ENCODE data around the gene KCNJ9. TPM values are rescaled to one million over a fixed set of nuclear protein-coding genes. Genes with fewer than 3 reads are reported as not detected.

The KCNJ9 gene
- total RNA-seq, 1 experiment from 2014 or later, result 0.09 TPM

GRCh38 chr1:160052936-160053335, 28.4 kb upstream of the KCNJ9 start (continued):
- TF ChIP-seq EMX1 (CRISPR knock-in tag; IDR thresholded peaks at IDR 0.05) (no peak), ESRRA (CRISPR knock-in tag; IDR thresholded peaks at IDR 0.05; ENCODE audit: borderline replicate concordance) (no peak), JAZF1 (CRISPR knock-in tag; IDR thresholded peaks at IDR 0.05) (no peak), ELF4 (CRISPR knock-in tag; IDR thresholded peaks at IDR 0.05; ENCODE audit: low read depth) (no peak), FOXJ3 (CRISPR knock-in tag; IDR thresholded peaks at IDR 0.05; ENCODE audit: borderline replicate concordance) (no peak), ZNF121 (CRISPR knock-in tag; IDR thresholded peaks at IDR 0.05) (no peak), SOX15 (CRISPR knock-in tag; IDR thresholded peaks at IDR 0.05) (no peak), ZNF423 (CRISPR knock-in tag; IDR thresholded peaks at IDR 0.05) (no peak)

GRCh38 chr1:160053548-160054365, 27.6 kb upstream of the KCNJ9 start:
- ATAC-seq (no peak), DNase-seq (ENCODE audit: low spot score) (no peak)
- ChIA-PET CTCF (interaction anchor here (6.5 to 31.0 kb wide), 2 partner anchors 7 to 21 kb away, joined by 73 to 978 read pairs; partner anchors contain the start of genes KCNJ10 and KCNJ9), POLR2A (no interaction called here)
- H3K36me3 Mint-ChIP-seq, result no peaks in the 10 kb centered on the region
- H3K9me3 Mint-ChIP-seq, result no peaks in the 10 kb centered on the region
- no peak overlapping the region for H3K27ac Mint-ChIP-seq
- no peak overlapping the region for H3K4me3 Mint-ChIP-seq
- H3K4me1 Mint-ChIP-seq, result peaks cover 7% of the 10 kb centered on the region
- peaks cover 18% of the 10 kb centered on the region for H3K27me3 Mint-ChIP-seq (ENCODE audit: low read depth)
- TF ChIP-seq PRRX2 (CRISPR knock-in tag; IDR thresholded peaks at IDR 0.05) (no peak), NFATC4 (CRISPR knock-in tag; IDR thresholded peaks at IDR 0.05) (no peak), CREB1 (CRISPR knock-in tag; IDR thresholded peaks at IDR 0.05) (no peak), TEAD4 (CRISPR knock-in tag; IDR thresholded peaks at IDR 0.05) (no peak), CREM (CRISPR knock-in tag; IDR thresholded peaks at IDR 0.05) (no peak), FOXP1 (CRISPR knock-in tag; IDR thresholded peaks at IDR 0.05; ENCODE audit: borderline replicate concordance) (no peak), JUN (CRISPR knock-in tag; IDR thresholded peaks at IDR 0.05) (no peak), ZBTB21 (CRISPR knock-in tag; IDR thresholded peaks at IDR 0.05; ENCODE audit: borderline replicate concordance) (no peak), TCF7 (CRISPR knock-in tag; IDR thresholded peaks at IDR 0.05; ENCODE audit: low read depth) (no peak)
- TF ChIP-seq, protein P1, sequence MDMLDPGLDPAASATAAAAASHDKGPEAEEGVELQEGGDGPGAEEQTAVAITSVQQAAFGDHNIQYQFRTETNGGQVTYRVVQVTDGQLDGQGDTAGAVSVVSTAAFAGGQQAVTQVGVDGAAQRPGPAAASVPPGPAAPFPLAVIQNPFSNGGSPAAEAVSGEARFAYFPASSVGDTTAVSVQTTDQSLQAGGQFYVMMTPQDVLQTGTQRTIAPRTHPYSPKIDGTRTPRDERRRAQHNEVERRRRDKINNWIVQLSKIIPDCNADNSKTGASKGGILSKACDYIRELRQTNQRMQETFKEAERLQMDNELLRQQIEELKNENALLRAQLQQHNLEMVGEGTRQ (CRISPR knock-in tag; IDR thresholded peaks at IDR 0.05), result no peak

- H3K27me3 Mint-ChIP-seq (ENCODE audit: low read depth), result peaks cover 17% of the 10 kb centered on the region
- no peak overlapping the region for H3K27ac Mint-ChIP-seq
- POLR2A ChIA-PET, result no interaction called here
- DNase-seq (ENCODE audit: low spot score) (no peak), ATAC-seq (no peak)
- no peaks in the 10 kb centered on the region for H3K36me3 Mint-ChIP-seq
- no peaks in the 10 kb centered on the region for H3K9me3 Mint-ChIP-seq
- CTCF ChIA-PET, result interaction anchor here (1.9 to 31.0 kb wide), 4 partner anchors 10 to 45 kb away, joined by 12 to 978 read pairs (median 43); partner anchors contain the start of genes KCNJ10, KCNJ9 and PIGM
- H3K4me1 Mint-ChIP-seq, result peaks cover 7% of the 10 kb centered on the region
- no peak overlapping the region for H3K4me3 Mint-ChIP-seq
- TF ChIP-seq ZNF263 (CRISPR knock-in tag; IDR thresholded peaks at IDR 0.05; ENCODE audit: low read depth), result no peak
- TF ChIP-seq ESRRA (CRISPR knock-in tag; IDR thresholded peaks at IDR 0.05; ENCODE audit: borderline replicate concordance), result no peak
- no peak for TF ChIP-seq ATF1 (CRISPR knock-in tag; IDR thresholded peaks at IDR 0.05)
- TF ChIP-seq NFATC4 (CRISPR knock-in tag; IDR thresholded peaks at IDR 0.05), result no peak
- no peak for TF ChIP-seq ZNF396 (CRISPR knock-in tag; IDR thresholded peaks at IDR 0.05; ENCODE audit: borderline replicate concordance)
- no peak for TF ChIP-seq RELA (CRISPR knock-in tag; IDR thresholded peaks at IDR 0.05; ENCODE audit: borderline replicate concordance)
- no peak for TF ChIP-seq ELF4 (CRISPR knock-in tag; IDR thresholded peaks at IDR 0.05; ENCODE audit: low read depth)
- TF ChIP-seq, protein P2, sequence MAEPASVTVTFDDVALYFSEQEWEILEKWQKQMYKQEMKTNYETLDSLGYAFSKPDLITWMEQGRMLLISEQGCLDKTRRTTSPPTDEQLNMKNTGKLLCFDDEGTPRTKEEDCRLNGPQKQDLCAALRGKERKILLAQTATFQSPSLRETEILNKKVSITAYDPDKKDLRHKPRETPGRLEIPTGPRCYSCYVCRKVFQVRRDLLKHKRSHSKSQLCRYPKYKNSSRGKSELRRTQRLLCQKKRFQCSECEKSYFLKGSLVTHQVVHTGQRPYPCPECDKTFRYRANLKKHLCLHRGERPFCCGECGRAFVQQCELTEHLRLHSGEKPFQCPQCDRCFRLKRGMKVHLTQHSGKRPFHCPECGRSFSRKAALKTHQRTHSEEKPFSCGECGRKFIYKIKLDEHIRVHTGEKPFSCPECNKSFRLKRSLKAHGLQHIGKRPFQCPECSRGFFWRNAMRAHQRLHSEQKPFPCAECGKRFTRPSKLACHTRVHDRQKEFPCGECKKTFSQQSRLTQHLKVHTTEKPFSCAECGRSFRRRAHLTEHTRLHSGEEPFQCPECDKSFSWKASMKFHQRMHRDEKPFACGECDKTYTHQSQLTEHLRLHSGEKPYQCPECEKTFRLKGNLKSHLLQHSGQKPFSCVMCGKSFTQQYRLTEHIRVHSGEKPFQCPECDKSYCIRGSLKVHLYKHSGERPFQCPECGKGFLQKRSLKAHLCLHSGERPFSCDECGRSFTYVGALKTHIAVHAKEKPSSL (CRISPR knock-in tag; conservative IDR thresholded peaks at IDR 0.05), result no peak
- TF ChIP-seq ZNF423 (CRISPR knock-in tag; IDR thresholded peaks at IDR 0.05), result no peak
- no peak for TF ChIP-seq IRF2 (CRISPR knock-in tag; IDR thresholded peaks at IDR 0.05; ENCODE audit: borderline replicate concordance, low read depth)
- TF ChIP-seq CREM (CRISPR knock-in tag; IDR thresholded peaks at IDR 0.05), result no peak
- no peak for TF ChIP-seq E2F4 (CRISPR knock-in tag; IDR thresholded peaks at IDR 0.05; ENCODE audit: borderline replicate concordance, low read depth)
- TF ChIP-seq JAZF1 (CRISPR knock-in tag; IDR thresholded peaks at IDR 0.05), result no peak
- no peak for TF ChIP-seq JUN (CRISPR knock-in tag; IDR thresholded peaks at IDR 0.05)
- no peak for TF ChIP-seq NR3C1 (CRISPR knock-in tag; conservative IDR thresholded peaks at IDR 0.05; ENCODE audit: low read depth)
- no peak for TF ChIP-seq ZMAT4 (CRISPR knock-in tag; IDR thresholded peaks at IDR 0.05)
Observed at GRCh38 chr1:160056648-160057169, 24.6 kb upstream of the KCNJ9 start.
